ENCODE data around the gene SRMS. TPM values are rescaled to one million over a fixed set of nuclear protein-coding genes. Genes with fewer than 3 reads are reported as not detected.

The SRMS gene
- polyA plus RNA-seq, 1 donor (not counting 4 experiments of a cell fraction or from before 2014, with no cell fraction given): 0.10 TPM

- no peaks in the 10 kb centered on the region for H3K36me3 ChIP-seq (ENCODE audit: control insufficient read depth in 2 of 2, extremely low read depth in 1 of 2, insufficient read depth in 2 of 2, low read length in 2 of 2)
- H2AFZ ChIP-seq (ENCODE audit: control insufficient read depth, low read length): no peak overlapping the region
- H3K9me3 ChIP-seq (ENCODE audit: control insufficient read depth, low read depth, low read length): no peaks in the 10 kb centered on the region
- dilution Hi-C loops (cut with MboI; ENCODE audit: extremely low pct_ligation_motif_present, low sequenced_read_pairs): no loop called here
- peaks cover 46% of the 10 kb centered on the region for H3K4me1 ChIP-seq (ENCODE audit: control insufficient read depth, extremely low read depth, insufficient read depth, low read length)
- peaks cover under 1% of the 10 kb centered on the region for H3K27me3 ChIP-seq (ENCODE audit: control insufficient read depth, extremely low read depth, insufficient read depth, low read length)
- DNase-seq (ENCODE audit: low read depth, low spot score) (no peak), FAIRE-seq (no peak)
- no peaks in the 10 kb centered on the region for H4K20me1 ChIP-seq (ENCODE audit: control insufficient read depth, extremely low read depth, insufficient read depth, low read length)
- no peak overlapping the region for H3K4me2 ChIP-seq (ENCODE audit: control insufficient read depth, extremely low read depth, insufficient read depth, low read depth, low read length)
- H3K27ac ChIP-seq (ENCODE audit: control insufficient read depth, insufficient read depth, low read length): no peak overlapping the region
- no peaks in the 10 kb centered on the region for H3K9me1 ChIP-seq (ENCODE audit: control insufficient read depth, extremely low read depth, insufficient read depth, low read length)
- no peak for TF ChIP-seq EZH2 (IDR thresholded peaks at IDR 0.05; ENCODE audit: low read length)
- TF ChIP-seq CTCF (optimal IDR thresholded peaks at IDR 0.05 in 1 of 3, IDR thresholded peaks at IDR 0.05 in 1 of 3, conservative IDR thresholded peaks at IDR 0.05 in 1 of 3; ENCODE audit: extremely low read depth in 1 of 3, insufficient read depth in 2 of 3, low read length in 3 of 3): no peak
- no peaks in the 10 kb centered on the region for H3K79me2 ChIP-seq (ENCODE audit: control insufficient read depth, insufficient read depth, low read length)
- no peak overlapping the region for H3K9ac ChIP-seq (ENCODE audit: control insufficient read depth, extremely low read depth, insufficient read depth, low read length)
- H3K4me3 ChIP-seq (ENCODE audit: control insufficient read depth in 2 of 3, extremely low read depth in 1 of 3, insufficient read depth in 2 of 3, low read depth in 1 of 3, low read length in 3 of 3): no peak overlapping the region
Measured at GRCh38 chr20:63543131-63543530, 4.4 kb downstream of the SRMS start.

GRCh38 chr20:63542696-63543095 lies 4.9 kb downstream of the SRMS start:
- Histone ChIP-seq H3K9ac (ENCODE audit: control insufficient read depth, extremely low read depth, insufficient read depth, low read length) (no peak overlapping the region), H3K27me3 (ENCODE audit: control insufficient read depth, extremely low read depth, insufficient read depth, low read length) (no peaks in the 10 kb centered on the region), H4K20me1 (ENCODE audit: control insufficient read depth, extremely low read depth, insufficient read depth, low read length) (no peaks in the 10 kb centered on the region), H2AFZ (ENCODE audit: control insufficient read depth, low read length) (no peak overlapping the region), H3K9me3 (ENCODE audit: control insufficient read depth, low read depth, low read length) (no peaks in the 10 kb centered on the region), H3K27ac (ENCODE audit: control insufficient read depth, insufficient read depth, low read length) (no peak overlapping the region), H3K4me2 (ENCODE audit: control insufficient read depth, extremely low read depth, insufficient read depth, low read depth, low read length) (no peak overlapping the region), H3K79me2 (ENCODE audit: control insufficient read depth, insufficient read depth, low read length) (no peaks in the 10 kb centered on the region), H3K4me3 (ENCODE audit: control insufficient read depth in 2 of 3, extremely low read depth in 1 of 3, insufficient read depth in 2 of 3, low read depth in 1 of 3, low read length in 3 of 3) (no peak overlapping the region), H3K4me1 (ENCODE audit: control insufficient read depth, extremely low read depth, insufficient read depth, low read length) (peaks cover 47% of the 10 kb centered on the region), H3K36me3 (ENCODE audit: control insufficient read depth in 2 of 2, extremely low read depth in 1 of 2, insufficient read depth in 2 of 2, low read length in 2 of 2) (no peaks in the 10 kb centered on the region), H3K9me1 (ENCODE audit: control insufficient read depth, extremely low read depth, insufficient read depth, low read length) (no peaks in the 10 kb centered on the region)
- FAIRE-seq: no peak
- no peak for DNase-seq (ENCODE audit: low read depth, low spot score)
- no peak for TF ChIP-seq CTCF (optimal IDR thresholded peaks at IDR 0.05 in 1 of 3, IDR thresholded peaks at IDR 0.05 in 1 of 3, conservative IDR thresholded peaks at IDR 0.05 in 1 of 3; ENCODE audit: extremely low read depth in 1 of 3, insufficient read depth in 2 of 3, low read length in 3 of 3)
- TF ChIP-seq EZH2 (IDR thresholded peaks at IDR 0.05; ENCODE audit: low read length): no peak
- dilution Hi-C loops (cut with MboI; ENCODE audit: extremely low pct_ligation_motif_present, low sequenced_read_pairs): no loop called here
